PC-3 (cell line): Measurements from ENCODE around the gene CLDND1.

Experiments
- CTCF ChIP-seq: fragments of 300-600 bp; sonication (generic); conservative IDR thresholded peaks from 2 replicates; pipeline ENCODE4 v1.5.1; 2017; ENCODE audit warnings: antibody characterized with exemption, low read depth, mild to moderate bottlenecking, low read length
- EZH2phosphoT487 ChIP-seq: fragments of 300-600 bp; sonication (generic); IDR thresholded peaks from 2 replicates; pipeline ENCODE4 v1.6.1; 2018; ENCODE audit warnings: mild to moderate bottlenecking, antibody characterized with exemption, low read length, borderline replicate concordance

- no peak for TF ChIP-seq CTCF
- no peak for TF ChIP-seq EZH2phosphoT487
These were observed 9.6 kb downstream of the CLDND1 start for GRCh38 chr3:98513091-98513511.
